OCI-LY3 (cell line): ENCODE measurements around the gene LRRN2.

Experiments
- CTCF ChIP-seq: fragments of 200-600, 300-600 bp; sonication (generic); IDR thresholded peaks from 2 replicates; pipeline ENCODE4 v1.5.1; 2014; ENCODE audit warnings: antibody characterized with exemption, low read length, low read depth
- EZH2phosphoT487 ChIP-seq: fragments of 200-600 bp; shearing (Covaris generic); IDR thresholded peaks from 2 replicates; pipeline ENCODE4 v1.6.1; 2018; ENCODE audit warnings: antibody characterized with exemption, mixed run types, low read depth

- no peak for TF ChIP-seq CTCF
- TF ChIP-seq EZH2phosphoT487, result no peak
Measured at GRCh38 chr1:204702552-204703267, 17.2 kb upstream of the LRRN2 start.
